HG02970 (cell line): ENCODE results near the gene RGS12.

Experiments used
- ATAC-seq: cut with Tn5 transposase; IDR thresholded peaks from one replicate; pipeline ENCODE4 v1.9.1; 2021; ENCODE audit warnings: mild to moderate bottlenecking, moderate library complexity, moderate number of reproducible peaks; ENCODE audit not compliant: unreplicated experiment, low FRiP score

RGS12 gene

GRCh38 chr4:3340038-3340699 is 47.3 kb downstream of the RGS12 start:
- no peak for ATAC-seq

- ATAC-seq, result no peak
These were observed 47.9 kb downstream of the RGS12 start for GRCh38 chr4:3340700-3341083.

- no peak for ATAC-seq
These were observed 48.9 kb downstream of the RGS12 start for GRCh38 chr4:3341760-3342159.

GRCh38 chr4:3342182-3342854 is 49.5 kb downstream of the RGS12 start:
- ATAC-seq, result no peak
